OCI-LY7 (cell line): ENCODE measurements around the gene SPATA33. TPM values are rescaled to one million over a fixed set of nuclear protein-coding genes. Genes with fewer than 3 reads are reported as not detected.

Experiments
- BruUV-seq: library from RNA; stranded (reverse); fragments of 400-500 nt; replicated peaks from 2 replicates; lab custom pipeline; 2021; lab: Mats Ljungman, UMichigan
- CTCF ChIA-PET: fragments of 300-600 bp; sonication (Branson Sonifier 250); formaldehyde crosslinking; loops from one replicate; lab custom pipeline; 2022; ENCODE audit warnings: antibody characterized with exemption; ENCODE audit not compliant: unreplicated experiment; lab: Charles Lee
- POLR2A ChIA-PET: fragments of 300-600 bp; sonication (Branson Sonifier 250); formaldehyde crosslinking; loops from one replicate; lab custom pipeline; 2022; ENCODE audit warnings: antibody characterized with exemption; lab: Charles Lee
- DNase-seq: peaks from one replicate; pipeline ENCODE4 v3.0.0-alpha.2; 2015; ENCODE audit warnings: low spot score
- H2AFZ ChIP-seq: fragments of 200-600 bp; sonication (generic), shearing (Covaris generic); 2 replicates; pipeline ENCODE4 v1.6.1; 2014; ENCODE audit warnings: mild to moderate bottlenecking, antibody characterized with exemption, low read length, moderate library complexity
- H3K27ac ChIP-seq: fragments of 200-600 bp; sonication (generic); 2 replicates; pipeline ENCODE4 v1.5.1; 2014; ENCODE audit warnings: mixed run types, low read depth, mild to moderate bottlenecking, moderate library complexity, low read length, inconsistent platforms; ENCODE audit not compliant: poor library complexity, severe bottlenecking
- H3K36me3 ChIP-seq: fragments of 200-600 bp; sonication (generic); 2 replicates; pipeline ENCODE4 v1.6.1; 2014; ENCODE audit warnings: mild to moderate bottlenecking, antibody characterized with exemption, low read length, moderate library complexity, mixed read lengths; ENCODE audit not compliant: insufficient read depth
- H3K4me1 ChIP-seq: fragments of 200-600 bp; sonication (generic); 2 replicates; pipeline ENCODE4 v1.5.1; 2014; ENCODE audit warnings: mild to moderate bottlenecking, low read length; ENCODE audit not compliant: insufficient read depth, poor library complexity, severe bottlenecking
- H3K4me2 ChIP-seq: fragments of 200-600 bp; sonication (generic); 2 replicates; pipeline ENCODE4 v1.6.1; 2014; ENCODE audit warnings: mild to moderate bottlenecking, low read length
- H3K4me3 ChIP-seq: fragments of 200-600 bp; sonication (generic); 2 replicates; pipeline ENCODE4 v1.5.1; 2014; ENCODE audit warnings: mild to moderate bottlenecking, low read depth, low read length; ENCODE audit not compliant: poor library complexity, severe bottlenecking
- H3K79me2 ChIP-seq: fragments of 200-600 bp; sonication (generic); 2 replicates; pipeline ENCODE4 v1.6.1; 2016; ENCODE audit warnings: low read depth, mild to moderate bottlenecking, low read length, moderate library complexity, mixed read lengths; ENCODE audit not compliant: insufficient read depth
- H3K9me2 ChIP-seq: fragments of 200-600 bp; sonication (generic); 2 replicates; pipeline ENCODE4 v1.6.1; 2016; ENCODE audit warnings: mild to moderate bottlenecking, low read length, mixed read lengths; ENCODE audit not compliant: insufficient read depth
- H3K9me3 ChIP-seq: fragments of 200-600 bp; sonication (generic); 2 replicates; pipeline ENCODE4 v1.6.1; 2014; ENCODE audit warnings: mild to moderate bottlenecking, mixed run types, low read length, mixed read lengths
- H4K20me1 ChIP-seq: fragments of 200-600 bp; sonication (generic); 2 replicates; pipeline ENCODE4 v1.6.1; 2014; ENCODE audit warnings: mild to moderate bottlenecking, antibody characterized with exemption, low read length, moderate library complexity, mixed read lengths; ENCODE audit not compliant: insufficient read depth
- CTCF ChIP-seq: fragments of 200-600 bp; sonication (generic); conservative IDR thresholded peaks from 2 replicates; pipeline ENCODE4 v1.5.1; 2014; ENCODE audit warnings: mild to moderate bottlenecking, antibody characterized with exemption, low read length, moderate library complexity, mixed read lengths
- EZH2phosphoT487 ChIP-seq: fragments of 200-600 bp; sonication (generic); IDR thresholded peaks from 2 replicates; pipeline ENCODE4 v1.6.1; 2018; ENCODE audit warnings: low read depth, borderline replicate concordance, mild to moderate bottlenecking, mixed run types, antibody characterized with exemption, low read length, moderate library complexity, mixed read lengths
- intact Hi-C: fragments of 100-400 bp; cut with micrococcal nuclease; formaldehyde crosslinking; loops from one replicate; pipeline ENCODE4 v1.10.0; 2022; ENCODE audit not compliant: unreplicated experiment
- total RNA-seq, 2 experiments: library from RNA; depleted of rRNA in 1 of 2; stranded (reverse); fragments of >200 nt in 1 of 2; shearing (Covaris generic) in 1 of 2; gene quantifications; 2 replicates each; pipeline ENCODE4 v1.2.3, GENCODE V29; 2014 to 2022

The SPATA33 gene
- total RNA-seq, 2 experiments from 2014 or later = 9.4 to 17.3 TPM

- TF ChIP-seq EZH2phosphoT487 (no peak), CTCF (peak; percentile 23; the same call in 1 of the 2 replicates)
- peaks cover 7% of the 10 kb centered on the region; the same call in 1 of the 2 replicates for H3K36me3 ChIP-seq
- H4K20me1 ChIP-seq = no peaks in the 10 kb centered on the region
- no peaks in the 10 kb centered on the region for H3K9me2 ChIP-seq
- peak within 1 kb of the TSS; percentile 29 for H2AFZ ChIP-seq
- BruUV-seq = no TSS peak
- no peaks in the 10 kb centered on the region for H3K79me2 ChIP-seq
- peak within 1 kb of the TSS; percentile 55 for H3K27ac ChIP-seq
- intact Hi-C loops = loop anchor here (2.0 to 10.0 kb wide), 3 partner anchors 163 to 313 kb away; partner anchors contain the start of genes DBNDD1 and MC1R
- peak within 1 kb of the TSS; percentile 74 for H3K4me3 ChIP-seq
- POLR2A ChIA-PET = interaction anchor here (0.7 to 1.2 kb wide), 4 partner anchors 42 to 368 kb away, joined by 3 to 5 read pairs (median 4); no protein-coding TSS in a partner anchor
- CTCF ChIA-PET = interaction anchor here (1.0 kb wide), 1 partner anchor 217 kb away, joined by 3 read pairs; the partner anchor contains the start of gene MC1R
- H3K4me2 ChIP-seq = peak within 1 kb of the TSS; percentile 88
- H3K9me3 ChIP-seq = no peaks in the 10 kb centered on the region
- H3K4me1 ChIP-seq = peaks cover 23% of the 10 kb centered on the region
- DNase-seq = peak; percentile 98
Observed at GRCh38 chr16:89701425-89702406, 44.1 kb downstream of the SPATA33 start, which contains the start of gene SPATA2L. Gene SPATA2L, minus strand, starts transcription at chr16:89701705. Its CDS starts 473 bp downstream, at chr16:89701232.

GRCh38 chr16:89704281-89704680 lies 46.6 kb downstream of the SPATA33 start:
- TF ChIP-seq EZH2phosphoT487 (no peak), CTCF (no peak)
- DNase-seq = no peak
- ChIA-PET CTCF (no interaction called here), POLR2A (interaction anchor here (0.7 kb wide), 1 partner anchor 18 kb away, joined by 3 read pairs; the partner anchor contains the start of gene CDK10)
- Histone ChIP-seq H3K36me3 (peaks cover under 1% of the 10 kb centered on the region; the same call in 1 of the 2 replicates), H3K4me3 (no peak overlapping the region), H4K20me1 (no peaks in the 10 kb centered on the region), H3K4me1 (peaks cover 21% of the 10 kb centered on the region), H2AFZ (no peak overlapping the region), H3K4me2 (no peak overlapping the region), H3K9me2 (no peaks in the 10 kb centered on the region), H3K27ac (no peak overlapping the region), H3K79me2 (no peaks in the 10 kb centered on the region), H3K9me3 (no peaks in the 10 kb centered on the region)
- TSS peak; percentile 62 for BruUV-seq
- intact Hi-C loops = loop anchor here (10.0 kb wide), 1 partner anchor 311 kb away; the partner anchor contains the start of gene DBNDD1
